Fibroblast of lung (primary cell): ENCODE data around the gene CKLF. TPM values are rescaled to one million over a fixed set of nuclear protein-coding genes. Genes with fewer than 3 reads are reported as not detected.

Source experiments
- DNase-seq, 2 donors: peaks; one replicate each; pipeline versions ENCODE4 v3.0.0 to v3.0.0-alpha.2; 2010; ENCODE audit warnings: low read depth in 2 of 2
- H2AFZ ChIP-seq: 2 replicates; pipeline ENCODE4 v1.5.1; 2012; ENCODE audit warnings: low read length, control low read depth, inconsistent platforms
- H3K27ac ChIP-seq: 2 replicates; pipeline ENCODE4 v1.5.1; 2011; ENCODE audit warnings: low read length, control low read depth; ENCODE audit not compliant: insufficient read depth
- H3K27me3 ChIP-seq: 2 replicates; pipeline ENCODE4 v1.5.1; 2011; ENCODE audit warnings: mild to moderate bottlenecking, low read length; ENCODE audit not compliant: control insufficient read depth, insufficient read depth
- H3K36me3 ChIP-seq: 2 replicates; pipeline ENCODE4 v1.5.1; 2011; ENCODE audit warnings: low read length; ENCODE audit not compliant: control insufficient read depth, insufficient read depth
- H3K4me1 ChIP-seq: 2 replicates; pipeline ENCODE4 v1.5.1; 2011; ENCODE audit warnings: low read length; ENCODE audit not compliant: control insufficient read depth, insufficient read depth; ENCODE audit errors: extremely low read depth
- H3K4me2 ChIP-seq: 2 replicates; pipeline ENCODE4 v1.5.1; 2011; ENCODE audit warnings: low read length, control low read depth; ENCODE audit not compliant: insufficient read depth; ENCODE audit errors: extremely low read depth
- H3K4me3 ChIP-seq, 4 experiments: fragments of 200-600 bp in 1 of 4; sonication (generic) in 1 of 4; replicated peaks in 1 of 4; 2 replicates each; pipeline ENCODE4 v1.5.1; 2011 to 2016; ENCODE audit warnings: low read length in 4 of 4, low read depth in 3 of 4, mild to moderate bottlenecking in 3 of 4, control low read depth in 2 of 4, inconsistent platforms in 1 of 4, mixed read lengths in 1 of 4; ENCODE audit not compliant: insufficient read depth in 1 of 4; ENCODE audit errors: control extremely low read depth in 1 of 4
- H3K79me2 ChIP-seq: 2 replicates; pipeline ENCODE4 v1.5.1; 2012; ENCODE audit warnings: mild to moderate bottlenecking, low read length, inconsistent platforms; ENCODE audit not compliant: control insufficient read depth, insufficient read depth
- H3K9ac ChIP-seq: 2 replicates; pipeline ENCODE4 v1.5.1; 2011; ENCODE audit warnings: mild to moderate bottlenecking, low read length, control low read depth; ENCODE audit not compliant: insufficient read depth
- H3K9me3 ChIP-seq: 2 replicates; pipeline ENCODE4 v1.5.1; 2012; ENCODE audit warnings: low read depth, low read length; ENCODE audit not compliant: control insufficient read depth, insufficient read depth
- H4K20me1 ChIP-seq: 2 replicates; pipeline ENCODE4 v1.5.1; 2011; ENCODE audit warnings: low read length; ENCODE audit not compliant: control insufficient read depth, insufficient read depth; ENCODE audit errors: extremely low read depth
- CTCF ChIP-seq, 2 donors: IDR thresholded peaks in 1 of 2; conservative IDR thresholded peaks in 1 of 2; 1 replicate in 1 of 2; 2 replicates in 1 of 2; pipeline ENCODE4 v1.5.1; 2011 to 2012; ENCODE audit warnings: low read length in 2 of 2, control low read depth in 1 of 2, inconsistent platforms in 1 of 2, low read depth in 1 of 2, mild to moderate bottlenecking in 1 of 2
- EZH2 ChIP-seq: IDR thresholded peaks from 2 replicates; pipeline ENCODE4 v1.5.1; 2012; ENCODE audit warnings: low read length, control low read depth, mild to moderate bottlenecking; ENCODE audit errors: missing control alignments
- polyA plus RNA-seq, 2 donors: library from polyadenylated mRNA; depleted of rRNA in 1 of 2; stranded (reverse) in 1 of 2; unstranded in 1 of 2; fragments of >200 nt; gene quantifications; 2 replicates each; pipeline ENCODE4 v1.2.1, GENCODE V29; 2011 to 2012; ENCODE audit warnings: missing spikeins in 1 of 2
- total RNA-seq: library from RNA; depleted of rRNA; stranded (reverse); fragments of >200 nt; gene quantifications from 2 replicates; pipeline ENCODE4 v1.2.1, GENCODE V29; 2014

The CKLF gene
- total and polyA plus RNA-seq, 2 donors (not counting 1 experiment from before 2014, with no cell fraction given): 41.9 to 70.9 TPM

- no peak overlapping the region for H3K27ac ChIP-seq
- peak; percentile 51 to 99 for DNase-seq
Measured at GRCh38 chr16:66521951-66522771, 30.2 kb upstream of the CKLF start.

GRCh38 chr16:66522816-66523590 is 29.4 kb upstream of the CKLF start:
- no peak for DNase-seq
- Histone ChIP-seq H3K4me1 (peaks cover 2% of the 10 kb centered on the region), H3K4me3 (no peak overlapping the region), H3K4me2 (no peak overlapping the region), H3K79me2 (no peaks in the 10 kb centered on the region), H4K20me1 (no peaks in the 10 kb centered on the region), H3K27me3 (no peaks in the 10 kb centered on the region), H3K9ac (no peak overlapping the region), H3K27ac (no peak overlapping the region), H3K36me3 (peaks cover 4% of the 10 kb centered on the region), H2AFZ (no peak overlapping the region), H3K9me3 (no peaks in the 10 kb centered on the region)
- TF ChIP-seq CTCF (conservative IDR thresholded peaks at IDR 0.05 in 1 of 2, IDR thresholded peaks at IDR 0.05 in 1 of 2; ENCODE audit: low read depth in 1 of 2, low read length in 2 of 2): no peak
- TF ChIP-seq EZH2: no peak

More at GRCh38 chr16:66521951-66522771, 30.2 kb upstream of the CKLF start:
- no peaks in the 10 kb centered on the region for H4K20me1 ChIP-seq
- no peaks in the 10 kb centered on the region for H3K9me3 ChIP-seq
- H3K4me2 ChIP-seq: peak overlapping the region; percentile 8
- H3K9ac ChIP-seq: no peak overlapping the region
- peaks cover 7% of the 10 kb centered on the region for H3K4me1 ChIP-seq
- H2AFZ ChIP-seq: no peak overlapping the region
- H3K36me3 ChIP-seq: peaks cover 2% of the 10 kb centered on the region
- TF ChIP-seq EZH2: no peak
- no peak for TF ChIP-seq CTCF (conservative IDR thresholded peaks at IDR 0.05 in 1 of 2, IDR thresholded peaks at IDR 0.05 in 1 of 2; ENCODE audit: low read depth in 1 of 2, low read length in 2 of 2)
- no peaks in the 10 kb centered on the region for H3K79me2 ChIP-seq
- H3K27me3 ChIP-seq: no peaks in the 10 kb centered on the region
- no peak overlapping the region for H3K4me3 ChIP-seq

GRCh38 chr16:66523861-66524354 is 28.5 kb upstream of the CKLF start:
- Histone ChIP-seq H3K36me3 (peaks cover 4% of the 10 kb centered on the region), H3K27ac (no peak overlapping the region), H4K20me1 (no peaks in the 10 kb centered on the region), H3K4me2 (no peak overlapping the region), H3K4me1 (peaks cover 2% of the 10 kb centered on the region), H3K9ac (no peak overlapping the region), H2AFZ (no peak overlapping the region), H3K9me3 (no peaks in the 10 kb centered on the region), H3K27me3 (no peaks in the 10 kb centered on the region), H3K4me3 (no peak overlapping the region), H3K79me2 (no peaks in the 10 kb centered on the region)
- no peak for TF ChIP-seq EZH2
- TF ChIP-seq CTCF (conservative IDR thresholded peaks at IDR 0.05 in 1 of 2, IDR thresholded peaks at IDR 0.05 in 1 of 2; ENCODE audit: low read depth in 1 of 2, low read length in 2 of 2): no peak
- no peak for DNase-seq
